MM.1S (cell line): Measurements from ENCODE around the gene ATP1A2.

ENCODE experiments used
- DNase-seq: peaks from one replicate; pipeline ENCODE4 v3.0.0-alpha.2; 2015
- H2AFZ ChIP-seq: fragments of 300-600 bp; sonication (generic); 2 replicates; pipeline ENCODE4 v1.6.0; 2016; ENCODE audit warnings: antibody characterized with exemption, low read length
- H3F3A ChIP-seq: fragments of 300-600 bp; sonication (generic); 2 replicates; pipeline ENCODE4 v1.6.1; 2016; ENCODE audit warnings: mild to moderate bottlenecking, antibody characterized with exemption, low read length, moderate library complexity, mixed read lengths; ENCODE audit not compliant: insufficient read depth
- H3K27ac ChIP-seq: fragments of 300-600 bp; sonication (generic); 2 replicates; pipeline ENCODE4 v1.5.1; 2016; ENCODE audit warnings: mild to moderate bottlenecking, low read length
- H3K27me3 ChIP-seq: fragments of 300-600 bp; sonication (generic); replicated peaks from 2 replicates; pipeline ENCODE4 v1.6.0; 2016; ENCODE audit warnings: low read length; ENCODE audit not compliant: insufficient read depth
- H3K36me3 ChIP-seq: fragments of 300-600 bp; sonication (generic); replicated peaks from 2 replicates; pipeline ENCODE4 v1.6.1; 2016; ENCODE audit warnings: mild to moderate bottlenecking, low read length, mixed read lengths; ENCODE audit not compliant: insufficient read depth
- H3K4me1 ChIP-seq: fragments of 300-600 bp; sonication (generic); 2 replicates; pipeline ENCODE4 v1.6.1; 2016; ENCODE audit warnings: low read length, mixed read lengths
- H3K4me2 ChIP-seq: fragments of 300-600 bp; sonication (generic); 2 replicates; pipeline ENCODE4 v1.6.0; 2016; ENCODE audit warnings: low read depth, low read length
- H3K4me3 ChIP-seq: fragments of 300-600 bp; sonication (generic); 2 replicates; pipeline ENCODE4 v1.5.1; 2016; ENCODE audit warnings: low read length, mixed read lengths
- H3K79me2 ChIP-seq: fragments of 300-600 bp; sonication (generic); 2 replicates; pipeline ENCODE4 v1.6.1; 2016; ENCODE audit warnings: mixed run types, low read length, mixed read lengths
- H3K9ac ChIP-seq: fragments of 300-600 bp; sonication (generic); 2 replicates; pipeline ENCODE4 v1.6.1; 2016; ENCODE audit warnings: low read length, mixed read lengths
- H3K9me2 ChIP-seq: fragments of 300-600 bp; sonication (generic); replicated peaks from 2 replicates; pipeline ENCODE4 v1.6.1; 2016; ENCODE audit warnings: mild to moderate bottlenecking, low read length, mixed read lengths; ENCODE audit not compliant: insufficient read depth
- H3K9me3 ChIP-seq: fragments of 300-600 bp; sonication (generic); replicated peaks from 2 replicates; pipeline ENCODE4 v1.6.1; 2016; ENCODE audit warnings: mild to moderate bottlenecking, low read length, mixed read lengths; ENCODE audit not compliant: insufficient read depth
- H4K20me1 ChIP-seq: fragments of 300-600 bp; sonication (generic); 2 replicates; pipeline ENCODE4 v1.6.1; 2016; ENCODE audit warnings: mild to moderate bottlenecking, low read length, moderate library complexity, mixed read lengths; ENCODE audit not compliant: insufficient read depth
- EZH2 ChIP-seq: fragments of 300-600 bp; sonication (generic); optimal IDR thresholded peaks from 2 replicates; pipeline ENCODE3; 2017; ENCODE audit warnings: low read depth, mild to moderate bottlenecking, antibody characterized with exemption, low read length, mixed read lengths
- EZH2phosphoT487 ChIP-seq: fragments of 300-600 bp; sonication (generic); IDR thresholded peaks from 2 replicates; pipeline ENCODE4 v1.6.1; 2018; ENCODE audit warnings: antibody characterized with exemption, low read length
- TF ChIP-seq, protein P1 (sequence below): fragments of 300-600 bp; sonication (generic); IDR thresholded peaks from 2 replicates; pipeline ENCODE4 v1.5.1; 2016; ENCODE audit warnings: antibody characterized with exemption, low read length, mixed read lengths

ATP1A2 gene

DNA sequence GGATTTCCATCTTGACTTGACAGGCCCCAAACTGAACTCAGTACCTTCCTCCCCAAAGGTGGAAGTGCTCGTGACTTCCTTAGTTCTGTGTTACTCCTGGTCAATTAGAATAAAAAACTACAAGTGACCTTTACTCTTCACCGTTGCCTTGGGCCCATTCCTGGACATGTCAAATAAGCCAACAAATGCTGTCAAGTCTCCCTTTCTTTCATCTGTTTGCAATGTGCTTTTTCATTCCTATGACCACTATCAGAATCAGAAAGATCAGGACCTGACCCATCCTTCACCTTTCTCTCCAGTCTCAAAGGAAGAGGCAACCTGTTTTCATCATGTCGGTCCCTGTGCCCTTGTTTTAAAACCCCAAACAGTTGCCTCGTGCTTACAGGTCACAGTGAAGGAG is 40.7 kb upstream of the ATP1A2 start:
- Histone ChIP-seq H2AFZ (no peak overlapping the region), H3K4me1 (peaks cover 26% of the 10 kb centered on the region), H3K27ac (no peak overlapping the region), H3K9ac (no peak overlapping the region), H3K36me3 (no peaks in the 10 kb centered on the region), H4K20me1 (no peaks in the 10 kb centered on the region), H3K9me3 (no peaks in the 10 kb centered on the region), H3K27me3 (peaks cover 2% of the 10 kb centered on the region; the same call in 1 of the 2 replicates), H3K4me3 (no peak overlapping the region), H3F3A (peaks cover 20% of the 10 kb centered on the region), H3K9me2 (no peaks in the 10 kb centered on the region), H3K4me2 (no peak overlapping the region), H3K79me2 (no peaks in the 10 kb centered on the region)
- TF ChIP-seq EZH2: no peak
- TF ChIP-seq EZH2phosphoT487: no peak
- TF ChIP-seq, protein P1, sequence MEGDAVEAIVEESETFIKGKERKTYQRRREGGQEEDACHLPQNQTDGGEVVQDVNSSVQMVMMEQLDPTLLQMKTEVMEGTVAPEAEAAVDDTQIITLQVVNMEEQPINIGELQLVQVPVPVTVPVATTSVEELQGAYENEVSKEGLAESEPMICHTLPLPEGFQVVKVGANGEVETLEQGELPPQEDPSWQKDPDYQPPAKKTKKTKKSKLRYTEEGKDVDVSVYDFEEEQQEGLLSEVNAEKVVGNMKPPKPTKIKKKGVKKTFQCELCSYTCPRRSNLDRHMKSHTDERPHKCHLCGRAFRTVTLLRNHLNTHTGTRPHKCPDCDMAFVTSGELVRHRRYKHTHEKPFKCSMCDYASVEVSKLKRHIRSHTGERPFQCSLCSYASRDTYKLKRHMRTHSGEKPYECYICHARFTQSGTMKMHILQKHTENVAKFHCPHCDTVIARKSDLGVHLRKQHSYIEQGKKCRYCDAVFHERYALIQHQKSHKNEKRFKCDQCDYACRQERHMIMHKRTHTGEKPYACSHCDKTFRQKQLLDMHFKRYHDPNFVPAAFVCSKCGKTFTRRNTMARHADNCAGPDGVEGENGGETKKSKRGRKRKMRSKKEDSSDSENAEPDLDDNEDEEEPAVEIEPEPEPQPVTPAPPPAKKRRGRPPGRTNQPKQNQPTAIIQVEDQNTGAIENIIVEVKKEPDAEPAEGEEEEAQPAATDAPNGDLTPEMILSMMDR: no peak
- no peak for DNase-seq

DNA sequence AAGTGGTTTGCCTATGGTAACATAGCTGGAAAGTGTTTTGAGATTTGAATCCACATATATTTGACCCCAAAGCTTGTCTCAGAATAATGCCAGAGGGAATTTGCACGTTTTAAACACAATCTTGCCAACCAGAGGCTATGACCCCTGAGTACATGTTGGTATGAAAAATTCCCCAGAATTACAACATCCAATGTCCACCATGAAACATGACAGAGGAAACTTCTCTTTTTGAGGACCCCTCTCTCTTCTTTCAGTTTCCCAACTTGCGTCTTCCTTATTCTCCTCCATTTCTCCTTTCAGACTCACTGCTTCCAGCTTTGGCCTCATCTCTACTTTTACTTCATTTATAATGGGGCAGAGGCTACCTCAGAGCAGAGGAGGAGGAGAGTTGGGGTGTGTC is 39.7 kb upstream of the ATP1A2 start:
- H3K27me3 ChIP-seq: peaks cover 7% of the 10 kb centered on the region
- H3K9me3 ChIP-seq: no peaks in the 10 kb centered on the region
- DNase-seq: no peak
- H4K20me1 ChIP-seq: no peaks in the 10 kb centered on the region
- H3K9me2 ChIP-seq: no peaks in the 10 kb centered on the region
- TF ChIP-seq EZH2: no peak
- TF ChIP-seq EZH2phosphoT487: no peak
- TF ChIP-seq, protein P1: no peak
- no peaks in the 10 kb centered on the region for H3K36me3 ChIP-seq
- no peak overlapping the region for H3K4me2 ChIP-seq
- H2AFZ ChIP-seq: no peak overlapping the region
- peaks cover 32% of the 10 kb centered on the region for H3K4me1 ChIP-seq
- H3K79me2 ChIP-seq: no peaks in the 10 kb centered on the region
- no peak overlapping the region for H3K9ac ChIP-seq
- H3K4me3 ChIP-seq: no peak overlapping the region
- no peak overlapping the region for H3K27ac ChIP-seq
- peaks cover 19% of the 10 kb centered on the region for H3F3A ChIP-seq

DNA sequence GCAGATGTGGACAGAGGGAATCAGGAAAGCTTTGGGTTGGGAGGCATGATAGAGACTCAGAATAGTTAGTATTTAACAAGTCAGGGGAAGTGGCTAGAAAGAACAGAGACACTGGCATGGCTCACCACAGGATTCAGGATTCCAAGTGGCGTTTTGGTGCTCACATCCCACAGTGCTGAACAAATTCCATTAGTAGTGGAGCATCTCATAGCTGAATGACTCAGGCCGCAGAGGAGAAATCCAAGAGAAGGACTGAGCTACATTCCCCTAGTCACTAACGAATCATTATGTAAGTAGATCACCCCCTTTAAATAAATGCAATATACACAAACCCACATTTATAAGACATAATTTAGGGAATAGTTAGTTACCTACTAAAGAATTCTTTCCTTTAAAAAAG is 39.3 kb upstream of the ATP1A2 start:
- H2AFZ ChIP-seq: no peak overlapping the region
- peaks cover 10% of the 10 kb centered on the region for H3K27me3 ChIP-seq
- no peak for DNase-seq
- no peaks in the 10 kb centered on the region for H4K20me1 ChIP-seq
- H3F3A ChIP-seq: peaks cover 19% of the 10 kb centered on the region
- H3K27ac ChIP-seq: no peak overlapping the region
- H3K4me1 ChIP-seq: peaks cover 32% of the 10 kb centered on the region
- H3K9ac ChIP-seq: no peak overlapping the region
- H3K4me3 ChIP-seq: no peak overlapping the region
- H3K36me3 ChIP-seq: no peaks in the 10 kb centered on the region
- no peak overlapping the region for H3K4me2 ChIP-seq
- no peaks in the 10 kb centered on the region for H3K9me2 ChIP-seq
- H3K9me3 ChIP-seq: no peaks in the 10 kb centered on the region
- no peaks in the 10 kb centered on the region for H3K79me2 ChIP-seq
- TF ChIP-seq, protein P1: no peak
- no peak for TF ChIP-seq EZH2phosphoT487
- no peak for TF ChIP-seq EZH2
